GM15510 (cell line): ENCODE results near the gene CHID1.

Source experiments
- POLR2A ChIP-seq: IDR thresholded peaks from 3 replicates; pipeline ENCODE4 v1.6.1; 2011; ENCODE audit warnings: borderline replicate concordance; ENCODE audit not compliant: insufficient read length; ENCODE audit errors: extremely low read depth

The CHID1 gene

DNA sequence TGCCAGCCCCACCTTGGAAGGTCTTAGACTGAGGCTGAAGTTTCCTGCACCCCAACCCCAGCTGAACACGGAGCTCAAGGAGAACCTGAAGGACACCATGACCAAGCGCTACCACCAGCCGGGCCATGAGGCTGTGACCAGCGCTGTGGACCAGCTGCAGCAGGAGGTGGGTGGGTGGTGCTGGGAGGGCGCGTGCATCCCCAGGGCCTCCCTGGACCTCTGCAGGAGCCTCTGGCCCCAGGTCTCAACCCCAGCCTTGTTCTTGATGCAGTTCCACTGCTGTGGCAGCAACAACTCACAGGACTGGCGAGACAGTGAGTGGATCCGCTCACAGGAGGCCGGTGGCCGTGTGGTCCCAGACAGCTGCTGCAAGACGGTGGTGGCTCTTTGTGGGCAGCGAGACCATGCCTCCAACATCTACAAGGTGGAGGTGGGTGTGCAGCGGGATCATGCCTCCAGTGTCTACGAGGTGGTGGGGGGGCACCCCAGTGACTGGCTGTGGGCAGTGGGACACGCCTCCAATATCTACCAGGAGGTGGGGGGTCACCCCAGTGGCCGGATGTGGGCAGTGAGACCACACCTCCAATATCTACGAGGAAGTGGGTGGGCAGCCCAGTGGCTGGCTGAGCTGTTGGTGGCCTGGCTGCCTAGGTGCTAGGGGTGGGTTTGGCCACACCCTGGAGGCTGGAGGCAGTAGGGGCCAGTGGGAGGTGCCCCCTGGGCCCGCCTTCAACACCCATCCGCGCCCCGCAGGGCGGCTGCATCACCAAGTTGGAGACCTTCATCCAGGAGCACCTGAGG is 73.2 kb downstream of the CHID1 start:
- TF ChIP-seq POLR2A, result no peak

DNA sequence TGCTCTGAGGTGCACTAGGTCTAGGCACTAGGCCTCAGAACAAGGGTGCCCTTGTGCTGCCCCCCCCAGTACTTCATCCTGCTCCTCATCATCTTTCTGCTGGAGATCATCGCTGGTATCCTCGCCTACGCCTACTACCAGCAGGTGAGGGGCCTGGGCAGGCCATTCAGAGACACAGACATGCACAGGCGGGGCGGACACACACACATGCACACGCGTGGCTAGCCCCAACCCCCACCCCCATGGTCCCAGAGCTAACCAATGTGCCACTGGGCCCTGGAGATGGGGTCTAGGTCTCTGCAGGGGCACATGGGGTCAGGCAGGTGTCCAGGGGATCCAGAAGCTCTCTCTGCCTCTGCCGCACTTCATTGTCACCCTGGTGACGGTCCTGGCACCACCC is 73.9 kb downstream of the CHID1 start:
- no peak for TF ChIP-seq POLR2A

DNA sequence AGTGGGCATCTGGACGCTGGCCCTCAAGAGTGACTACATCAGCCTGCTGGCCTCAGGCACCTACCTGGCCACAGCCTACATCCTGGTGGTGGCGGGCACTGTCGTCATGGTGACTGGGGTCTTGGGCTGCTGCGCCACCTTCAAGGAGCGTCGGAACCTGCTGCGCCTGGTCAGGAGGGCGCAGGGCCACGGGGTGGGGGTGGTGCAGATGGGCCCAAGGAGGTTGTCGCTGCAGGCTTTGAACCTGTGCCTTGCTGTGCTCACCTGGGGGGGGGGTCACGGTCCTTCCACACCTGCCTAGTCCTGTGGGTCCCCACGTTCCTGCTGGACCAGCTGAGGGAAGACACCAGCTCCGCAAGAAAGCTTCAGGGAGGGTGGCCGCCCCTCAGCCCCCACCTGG is 74.3 kb downstream of the CHID1 start:
- TF ChIP-seq POLR2A, result no peak

DNA sequence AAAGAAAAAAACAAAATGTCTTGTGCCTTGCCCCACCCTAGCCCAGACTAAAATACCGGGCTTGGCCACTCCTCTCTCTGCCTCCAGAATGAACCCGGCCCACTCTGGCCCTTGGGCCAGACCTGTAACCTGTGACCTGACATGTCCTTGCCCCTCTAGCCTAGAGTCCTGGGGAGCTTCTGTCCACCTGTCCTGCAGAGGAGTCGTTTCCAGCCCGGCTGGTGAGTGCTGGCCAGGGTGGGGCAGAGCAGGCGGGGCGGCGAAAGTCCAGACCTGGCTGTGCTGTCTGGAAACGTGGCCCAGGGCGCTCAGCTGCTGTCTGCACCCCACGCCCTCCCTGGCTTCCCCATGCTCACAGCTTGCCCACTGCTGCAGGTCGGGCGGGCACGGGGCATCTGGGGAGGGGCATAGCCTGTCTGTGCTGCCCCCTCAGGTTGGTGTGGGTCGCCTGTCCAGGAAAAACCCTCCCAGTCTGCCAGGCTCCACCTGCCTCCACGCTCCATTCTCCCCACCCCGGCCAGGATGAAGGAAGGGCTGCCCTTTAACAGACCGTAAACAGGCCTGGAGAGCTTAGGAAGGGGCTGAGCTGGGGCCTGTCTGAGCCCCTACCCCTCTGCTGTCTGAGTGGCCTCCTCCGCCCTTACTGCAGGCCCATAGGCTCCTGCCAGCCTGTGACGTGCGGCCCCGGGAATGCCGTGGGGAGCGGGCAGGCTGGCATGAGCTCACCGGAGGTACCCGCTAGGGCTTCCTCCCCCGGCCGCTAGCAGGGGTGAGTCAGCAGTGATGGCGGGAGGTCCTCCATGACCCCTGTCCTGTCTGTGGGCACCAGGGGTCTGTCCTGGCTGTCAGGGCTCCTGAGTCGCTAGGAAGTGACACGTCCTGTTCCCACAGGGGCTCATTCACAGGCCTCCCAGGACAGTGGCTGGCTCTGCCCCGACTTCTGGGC is 76.0 kb downstream of the CHID1 start:
- TF ChIP-seq POLR2A, result no peak

DNA sequence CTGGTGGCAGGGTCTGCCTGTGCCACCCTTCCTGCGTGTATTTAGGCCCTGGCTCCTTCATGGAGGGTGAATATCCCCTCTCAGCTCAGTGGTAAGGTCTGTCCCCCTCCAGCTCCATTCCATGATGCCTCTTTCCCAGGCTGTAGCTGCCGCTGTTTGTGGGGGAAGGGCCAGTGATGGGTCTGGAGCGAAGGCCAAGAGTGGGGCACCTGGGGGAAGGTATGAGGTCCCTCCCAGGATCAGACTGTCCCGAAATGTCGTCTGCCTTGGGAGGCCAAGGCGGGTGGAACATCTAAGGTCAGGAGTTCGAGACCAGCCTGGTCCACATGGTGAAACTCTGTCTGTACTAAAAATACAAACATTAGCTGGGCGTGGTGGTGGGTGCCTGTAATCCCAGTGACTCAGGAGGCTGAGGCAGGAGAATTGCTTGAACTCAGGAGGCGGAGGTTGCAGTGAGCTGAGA is 76.7 kb downstream of the CHID1 start:
- TF ChIP-seq POLR2A, result no peak

DNA sequence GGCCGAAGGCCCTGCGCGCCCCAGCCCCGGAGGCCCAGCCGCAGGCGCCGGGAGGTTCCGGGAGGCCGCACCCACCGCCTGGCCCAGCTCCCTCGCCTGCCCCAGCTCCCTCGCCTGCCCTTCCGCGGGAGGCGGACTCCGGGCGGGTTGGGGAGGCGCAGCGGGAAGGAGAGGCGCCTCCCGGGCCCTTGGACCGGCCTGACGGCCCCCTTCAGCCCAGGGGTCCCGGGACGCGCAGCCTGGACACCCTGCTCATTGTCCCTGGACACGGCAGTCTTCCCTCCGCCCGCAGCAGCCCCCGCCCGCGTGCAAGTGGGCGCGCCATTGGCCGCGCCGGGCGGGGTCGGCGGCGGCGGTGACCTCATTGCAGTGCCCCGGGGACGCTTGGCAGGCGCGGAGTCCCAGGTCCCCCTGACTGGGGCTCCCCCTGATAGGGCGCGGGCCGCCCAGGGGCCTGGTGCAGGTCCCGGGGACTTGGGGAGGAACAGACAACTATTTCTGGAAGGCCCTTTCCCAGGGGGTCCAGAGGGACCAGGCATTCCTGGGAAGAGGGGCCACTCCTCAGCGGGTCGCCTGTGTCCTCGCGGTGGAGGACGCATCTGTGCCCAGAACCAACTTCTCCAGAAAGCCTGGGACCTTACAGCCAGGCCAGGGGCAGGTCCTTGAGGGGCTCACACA is 77.4 kb downstream of the CHID1 start:
- no peak for TF ChIP-seq POLR2A

DNA sequence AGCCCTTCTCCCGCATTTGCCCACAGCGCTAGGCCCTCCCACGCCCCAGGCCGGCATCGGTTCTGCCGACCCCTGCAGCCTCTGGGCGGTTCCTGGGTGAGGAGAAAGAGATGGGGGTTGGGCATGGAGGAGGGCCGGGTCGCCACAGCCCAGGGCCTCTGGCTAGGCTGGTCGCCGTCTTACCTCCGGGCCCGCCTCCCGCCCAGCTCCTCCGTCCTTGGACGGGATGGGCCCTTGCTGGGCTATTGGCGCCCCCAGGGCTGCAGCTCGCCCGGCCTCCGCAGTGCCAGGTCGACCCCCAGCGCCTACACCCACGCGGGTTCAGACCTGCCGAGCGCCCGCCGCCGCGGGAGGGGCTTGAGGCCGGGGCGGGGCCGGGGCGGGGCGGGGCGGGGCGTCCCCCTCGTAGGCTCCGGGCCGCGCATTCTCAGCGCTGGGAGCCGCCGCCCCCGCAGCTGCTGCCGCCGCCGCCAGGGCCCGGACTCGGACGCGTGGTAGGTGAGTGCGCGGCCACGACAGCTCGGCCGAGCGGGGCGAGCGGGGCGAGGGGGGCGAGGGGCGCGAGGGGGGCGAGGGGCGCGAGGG is 78.0 kb downstream of the CHID1 start, which contains the start of gene CD151:
Gene CD151, plus strand, starts transcription at position 424 of the 585 bp plus-strand sequence. CDS start 3,118 bp downstream, outside the sequence.
- TF ChIP-seq POLR2A, result peak; percentile 52

DNA sequence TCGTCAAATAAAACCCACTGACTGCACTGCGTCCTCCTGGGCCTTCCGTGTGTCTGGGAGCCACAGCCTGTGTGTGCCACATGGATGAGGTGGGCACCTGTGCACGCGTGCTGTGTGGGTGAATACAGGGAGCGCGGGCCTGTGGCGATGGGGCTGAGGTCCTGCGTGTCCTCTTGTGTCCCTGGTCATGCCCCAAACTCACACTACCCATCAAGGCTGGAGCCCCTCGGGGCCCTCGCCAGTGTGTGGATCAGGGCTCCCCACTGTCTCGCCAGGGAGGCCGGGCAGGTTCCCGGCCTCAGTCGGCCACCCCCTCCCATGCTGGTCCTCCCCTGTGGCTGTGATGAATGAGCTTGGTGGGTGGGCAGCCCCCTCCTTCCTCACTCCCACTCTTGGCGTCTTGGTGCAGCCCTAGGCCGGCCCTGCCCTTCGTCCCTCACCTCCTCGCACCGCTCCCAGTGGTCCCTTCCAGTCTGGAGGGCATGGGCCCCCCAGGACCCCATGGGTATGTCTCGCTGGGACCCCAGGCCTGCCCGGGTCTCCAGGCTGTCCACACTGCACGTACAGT is 78.6 kb downstream of the CHID1 start:
- no peak for TF ChIP-seq POLR2A

DNA sequence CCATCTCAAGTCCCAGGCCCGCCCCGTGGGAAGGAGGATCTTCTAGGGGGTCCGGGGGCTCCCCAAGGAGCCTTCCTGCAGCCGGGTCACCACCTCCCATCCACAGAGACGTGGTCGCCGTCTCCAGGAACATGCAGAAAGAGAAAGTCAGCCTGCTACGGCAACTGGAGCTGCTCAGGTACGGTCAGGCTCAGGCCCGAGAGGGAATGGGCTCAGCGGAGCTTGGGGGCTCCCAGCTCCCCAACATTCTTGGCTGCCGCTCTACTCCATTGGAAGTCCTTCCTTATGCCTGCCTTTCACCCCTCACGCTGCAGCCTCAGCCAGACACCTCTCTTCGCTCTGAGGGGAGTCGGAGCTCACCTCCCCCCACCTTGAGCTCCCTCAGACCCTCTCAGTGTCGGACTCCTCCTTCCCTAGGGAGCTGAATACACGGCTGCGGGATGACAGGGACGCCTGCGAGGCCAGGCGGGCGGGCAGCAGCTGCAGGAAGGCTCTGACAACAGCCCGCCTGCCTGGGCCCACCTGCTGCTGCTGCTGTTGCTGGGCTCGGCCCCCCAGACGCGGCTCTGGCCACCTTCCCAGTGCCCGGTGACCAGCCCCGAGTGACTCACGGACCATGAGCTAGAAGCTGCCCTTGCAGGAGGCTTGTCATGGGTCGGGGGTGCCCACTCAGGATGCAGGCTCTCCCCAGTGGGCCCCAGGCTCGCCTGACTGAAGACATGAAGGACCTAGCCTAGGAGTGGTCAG is 79.3 kb downstream of the CHID1 start:
- TF ChIP-seq POLR2A, result no peak

DNA sequence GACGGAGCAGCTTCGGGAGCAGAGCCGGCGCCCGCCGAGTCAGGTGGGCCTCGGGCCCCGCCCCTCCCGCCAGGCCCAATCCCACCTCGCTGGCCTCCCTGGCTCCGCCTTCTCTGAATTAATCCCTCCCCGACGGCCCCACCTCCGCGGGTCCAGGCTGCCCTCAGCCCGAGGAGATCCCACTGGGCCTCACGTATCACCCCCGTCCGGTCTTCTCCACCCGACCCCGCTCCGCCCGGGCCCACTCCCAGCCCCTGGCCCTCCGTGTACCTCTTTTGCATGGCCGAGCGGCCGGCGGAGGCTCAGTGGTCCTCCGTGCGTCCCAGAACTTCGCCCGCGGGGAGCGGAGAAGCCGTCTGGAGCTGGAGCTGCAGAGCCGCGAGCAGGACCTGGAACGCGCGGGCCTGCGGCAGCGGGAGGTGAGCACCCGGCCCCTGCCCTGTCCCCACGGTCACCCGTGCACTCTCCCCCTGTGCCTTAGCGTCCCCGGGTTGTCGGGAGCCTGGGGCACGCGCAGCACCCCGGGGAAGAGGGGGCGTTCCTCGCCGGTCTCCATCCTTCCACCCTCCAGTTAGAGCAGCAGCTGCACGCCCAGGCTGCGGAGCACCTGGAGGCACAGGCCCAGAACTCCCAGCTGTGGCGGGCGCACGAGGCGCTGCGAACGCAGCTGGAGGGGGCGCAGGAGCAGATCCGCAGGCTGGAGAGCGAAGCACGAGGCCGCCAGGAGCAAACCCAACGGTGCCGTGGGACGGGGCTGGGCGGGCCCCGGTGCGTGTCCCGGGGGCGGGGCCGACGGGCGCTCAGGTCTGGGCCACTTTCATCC is 80.1 kb downstream of the CHID1 start:
- TF ChIP-seq POLR2A, result no peak

DNA sequence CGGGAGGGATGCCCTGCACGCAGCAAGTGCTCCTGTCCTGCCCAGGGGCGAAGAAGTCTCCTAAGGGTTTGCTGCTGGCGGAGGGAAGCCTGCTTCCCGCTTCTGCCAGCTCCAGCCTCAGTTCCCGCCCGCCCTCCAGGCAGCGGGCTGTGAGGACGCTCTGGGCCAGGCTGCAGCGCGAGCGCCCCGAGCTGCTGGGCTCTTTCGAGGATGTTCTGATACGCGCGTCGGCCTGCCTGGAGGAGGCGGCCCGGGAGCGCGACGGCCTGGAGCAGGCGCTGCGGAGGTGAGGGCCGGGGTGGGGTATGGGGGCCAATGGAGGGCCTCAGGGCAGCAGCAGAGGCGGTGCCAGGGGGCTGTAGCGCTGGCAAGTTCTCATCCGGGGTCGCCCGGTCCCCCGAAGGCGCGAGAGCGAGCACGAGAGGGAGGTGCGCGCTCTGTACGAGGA is 80.7 kb downstream of the CHID1 start:
- TF ChIP-seq POLR2A, result peak; percentile 7

DNA sequence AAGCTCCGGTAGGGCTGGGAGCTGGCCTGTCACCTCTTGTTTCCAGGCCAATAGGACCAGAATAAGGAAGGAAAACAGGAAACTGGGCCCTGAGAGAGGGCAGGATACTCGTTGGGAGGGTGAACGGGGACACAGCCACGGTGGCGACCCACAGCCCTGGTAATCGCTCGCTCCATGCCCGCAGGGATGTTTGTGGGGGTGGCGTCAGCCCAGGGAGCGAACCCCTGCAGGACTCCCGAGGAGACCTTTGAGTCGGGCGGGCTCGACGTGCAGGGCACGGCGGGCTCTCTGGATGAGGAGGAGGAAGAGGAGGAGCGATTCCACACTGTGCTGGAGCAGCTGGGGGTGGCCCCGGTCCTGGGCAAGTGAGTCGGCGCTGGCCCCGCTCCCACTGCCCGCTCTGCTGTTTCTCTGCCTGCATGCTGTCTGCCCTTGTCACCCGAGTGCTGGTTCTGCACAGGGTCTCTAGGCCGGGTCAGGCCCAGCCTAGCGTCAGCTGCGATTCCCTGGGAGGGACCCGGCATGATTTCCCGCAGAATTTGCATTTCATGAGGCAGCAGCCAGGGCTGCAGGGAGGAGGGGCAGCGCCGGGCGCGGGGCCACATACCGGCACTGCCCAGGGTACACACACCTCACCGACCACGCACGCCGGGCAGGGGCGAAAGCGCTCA is 81.3 kb downstream of the CHID1 start:
- no peak for TF ChIP-seq POLR2A
